Measurements from ENCODE around the gene SRSF7. TPM values are rescaled to one million over a fixed set of nuclear protein-coding genes. Genes with fewer than 3 reads are reported as not detected.
"Not testable (repeated sequence)": the region's sequence is repeated elsewhere in the genome, so short reads cannot be mapped to it uniquely, and the experiment has no call there.

SRSF7 gene
- total RNA-seq: 100 to 1,000 TPM in 3 of 4 donors, 10 to 100 TPM in 1; 80.8 to 121 (median 117) TPM

DNA sequence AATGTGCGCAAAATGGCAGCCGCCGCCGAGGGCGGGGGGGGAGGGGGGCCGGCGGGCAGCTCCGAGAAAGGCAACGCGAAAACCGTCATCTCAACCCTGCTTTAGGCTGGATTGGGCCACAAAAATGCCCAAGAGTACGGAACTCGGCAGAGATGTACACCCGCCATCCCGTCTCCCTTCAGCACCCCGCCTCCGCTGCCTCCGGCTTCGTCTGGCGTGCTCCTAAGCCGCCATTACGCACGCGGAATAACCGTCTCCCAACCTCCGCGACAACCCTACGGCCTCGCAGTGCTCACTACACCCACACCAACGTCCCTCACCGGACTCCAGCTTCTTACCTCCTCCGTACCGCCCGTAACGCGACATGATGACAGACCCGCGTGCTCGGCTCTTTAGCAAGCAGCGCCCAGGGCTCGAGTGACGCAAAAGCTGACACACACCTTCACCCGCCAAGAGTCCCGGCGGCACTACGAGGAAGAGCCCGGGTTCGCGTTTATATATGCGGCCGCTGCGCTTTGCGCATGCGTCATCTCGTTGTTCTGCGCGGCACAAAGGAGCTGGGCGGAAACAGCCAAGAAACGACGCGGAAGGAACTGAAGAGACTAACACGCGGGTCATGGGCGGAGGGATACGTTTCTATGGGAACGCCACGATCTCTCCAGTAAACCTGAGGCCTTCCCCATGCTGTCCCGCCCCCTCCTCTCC is at the start of gene SRSF7:
Gene SRSF7, minus strand, starts transcription at position 471 of the 705 bp plus-strand sequence. Its CDS starts 105 bp downstream, at position 366.
- peak within 1 kb of the TSS; percentile 98 to 100 (median 99) for H3K27ac ChIP-seq
- peaks cover 30 to 34% of the 10 kb centered on the region in 2 donors for H3K36me3 ChIP-seq
- peak within 1 kb of the TSS; percentile 60 to 93 (median 92) for H3K4me3 ChIP-seq (replicated peaks in 1 of 3)
- DNase-seq: peak; percentile 98
- TF ChIP-seq, protein P1, sequence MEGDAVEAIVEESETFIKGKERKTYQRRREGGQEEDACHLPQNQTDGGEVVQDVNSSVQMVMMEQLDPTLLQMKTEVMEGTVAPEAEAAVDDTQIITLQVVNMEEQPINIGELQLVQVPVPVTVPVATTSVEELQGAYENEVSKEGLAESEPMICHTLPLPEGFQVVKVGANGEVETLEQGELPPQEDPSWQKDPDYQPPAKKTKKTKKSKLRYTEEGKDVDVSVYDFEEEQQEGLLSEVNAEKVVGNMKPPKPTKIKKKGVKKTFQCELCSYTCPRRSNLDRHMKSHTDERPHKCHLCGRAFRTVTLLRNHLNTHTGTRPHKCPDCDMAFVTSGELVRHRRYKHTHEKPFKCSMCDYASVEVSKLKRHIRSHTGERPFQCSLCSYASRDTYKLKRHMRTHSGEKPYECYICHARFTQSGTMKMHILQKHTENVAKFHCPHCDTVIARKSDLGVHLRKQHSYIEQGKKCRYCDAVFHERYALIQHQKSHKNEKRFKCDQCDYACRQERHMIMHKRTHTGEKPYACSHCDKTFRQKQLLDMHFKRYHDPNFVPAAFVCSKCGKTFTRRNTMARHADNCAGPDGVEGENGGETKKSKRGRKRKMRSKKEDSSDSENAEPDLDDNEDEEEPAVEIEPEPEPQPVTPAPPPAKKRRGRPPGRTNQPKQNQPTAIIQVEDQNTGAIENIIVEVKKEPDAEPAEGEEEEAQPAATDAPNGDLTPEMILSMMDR (IDR thresholded peaks at IDR 0.05): no peak
- TF ChIP-seq POLR2A (IDR thresholded peaks at IDR 0.05): peak; percentile 100
- 1% methylated on average over 43 to 66 of the region's 68 CpGs for WGBS, 2 donors
- H3K4me1 ChIP-seq: peaks cover 9 to 20% of the 10 kb centered on the region in 2 donors
- H3K27me3 ChIP-seq: no peaks in the 10 kb centered on the region
- no peaks in the 10 kb centered on the region for H3K9me3 ChIP-seq
- intact Hi-C loops (cut with DNase I): no loop called here

DNA sequence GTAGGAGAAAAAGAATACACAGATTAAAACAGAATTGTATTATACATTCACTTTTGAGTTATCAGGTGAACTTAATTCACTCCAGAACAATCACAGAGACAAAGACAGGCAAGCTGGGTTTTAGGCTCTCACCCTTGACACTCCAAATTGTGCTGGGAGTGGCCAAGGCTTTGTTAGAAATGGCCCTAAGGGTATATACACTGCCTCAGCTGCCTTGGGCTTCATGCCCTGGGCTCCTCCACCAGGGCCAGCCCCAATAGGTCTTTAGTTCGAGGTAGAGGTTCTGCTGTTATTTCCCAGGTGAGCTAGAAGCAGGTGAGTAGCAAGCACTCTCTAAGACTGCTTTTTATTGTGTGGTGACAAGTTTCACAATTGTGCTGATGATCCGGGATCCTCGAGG is 46.8 kb upstream of the SRSF7 start:
- Histone ChIP-seq H3K4me3 (replicated peaks in 1 of 3) (no peak overlapping the region), H3K9me3 (no peaks in the 10 kb centered on the region), H3K36me3 (peaks cover 0 to 5% of the 10 kb centered on the region in 2 donors), H3K27me3 (no peaks in the 10 kb centered on the region), H3K27ac (no peak overlapping the region), H3K4me1 (no peaks in the 10 kb centered on the region)
- whole genome bisulfite sequencing, 2 donors: 83 to 100% methylated on average over 3 of the region's 3 CpGs
- DNase-seq: no peak
- TF ChIP-seq, protein P1 (IDR thresholded peaks at IDR 0.05): no peak
- no peak for TF ChIP-seq POLR2A (IDR thresholded peaks at IDR 0.05)
- intact Hi-C loops (cut with DNase I): no loop called here

DNA sequence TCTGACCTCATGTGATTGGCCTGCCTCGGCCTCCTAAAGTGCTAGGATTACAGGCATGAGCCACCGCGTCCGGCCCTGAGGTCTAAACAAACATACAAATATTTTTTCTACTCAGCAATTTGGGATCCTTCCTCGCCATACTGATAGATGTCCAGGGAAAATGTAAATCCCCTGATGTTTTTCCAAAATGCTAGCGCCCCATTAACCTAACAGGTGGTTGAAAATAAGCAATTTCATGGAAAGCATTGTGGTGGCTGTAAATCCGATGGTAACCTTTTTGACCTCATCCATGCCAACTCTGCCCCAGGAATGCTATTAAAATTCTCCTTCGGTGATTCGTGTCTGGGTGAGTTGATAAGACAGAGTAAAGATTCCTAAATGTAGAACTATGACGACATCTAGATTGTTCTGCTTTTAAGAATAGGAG is 46.1 kb upstream of the SRSF7 start:
- no peaks in the 10 kb centered on the region for H3K27me3 ChIP-seq
- H3K4me3 ChIP-seq (replicated peaks in 1 of 3): no peak overlapping the region
- DNase-seq: no peak
- H3K27ac ChIP-seq: no peak overlapping the region
- no peaks in the 10 kb centered on the region for H3K4me1 ChIP-seq
- H3K9me3 ChIP-seq: no peaks in the 10 kb centered on the region
- H3K36me3 ChIP-seq: peaks cover 0 to under 1% of the 10 kb centered on the region in 2 donors
- no peak for TF ChIP-seq POLR2A (IDR thresholded peaks at IDR 0.05)
- TF ChIP-seq, protein P1 (IDR thresholded peaks at IDR 0.05): no peak
- 85 to 88% methylated on average over 10 of the region's 10 CpGs for WGBS, 2 donors
- intact Hi-C loops (cut with DNase I): no loop called here

DNA sequence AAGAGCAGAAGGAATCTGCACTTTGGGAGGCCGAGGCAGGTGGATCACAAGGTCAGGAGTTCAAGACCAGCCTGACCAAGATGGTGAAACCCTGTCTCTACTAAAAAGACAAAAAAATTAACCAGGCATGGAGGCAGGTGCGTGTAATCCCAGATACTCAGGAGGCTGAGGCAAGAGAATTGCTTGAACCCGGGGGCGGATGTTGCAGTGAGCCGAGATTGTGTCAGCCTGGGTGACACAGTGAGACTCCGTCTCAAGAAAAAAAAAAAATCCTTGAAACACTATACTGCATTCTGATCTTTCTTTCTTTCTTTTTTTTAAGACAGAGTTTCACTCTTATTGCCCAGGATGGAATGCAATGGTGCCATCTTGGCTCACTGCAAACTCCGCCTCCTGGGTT is 43.9 kb upstream of the SRSF7 start:
- 94 to 98% methylated on average over 7 of the region's 7 CpGs for WGBS, 2 donors
- intact Hi-C loops (cut with DNase I); H3K27ac ChIP-seq; DNase-seq; H3K4me3 ChIP-seq (replicated peaks in 1 of 3); H3K36me3 ChIP-seq; H3K9me3 ChIP-seq; H3K27me3 ChIP-seq; H3K4me1 ChIP-seq: not testable (repeated sequence)

DNA sequence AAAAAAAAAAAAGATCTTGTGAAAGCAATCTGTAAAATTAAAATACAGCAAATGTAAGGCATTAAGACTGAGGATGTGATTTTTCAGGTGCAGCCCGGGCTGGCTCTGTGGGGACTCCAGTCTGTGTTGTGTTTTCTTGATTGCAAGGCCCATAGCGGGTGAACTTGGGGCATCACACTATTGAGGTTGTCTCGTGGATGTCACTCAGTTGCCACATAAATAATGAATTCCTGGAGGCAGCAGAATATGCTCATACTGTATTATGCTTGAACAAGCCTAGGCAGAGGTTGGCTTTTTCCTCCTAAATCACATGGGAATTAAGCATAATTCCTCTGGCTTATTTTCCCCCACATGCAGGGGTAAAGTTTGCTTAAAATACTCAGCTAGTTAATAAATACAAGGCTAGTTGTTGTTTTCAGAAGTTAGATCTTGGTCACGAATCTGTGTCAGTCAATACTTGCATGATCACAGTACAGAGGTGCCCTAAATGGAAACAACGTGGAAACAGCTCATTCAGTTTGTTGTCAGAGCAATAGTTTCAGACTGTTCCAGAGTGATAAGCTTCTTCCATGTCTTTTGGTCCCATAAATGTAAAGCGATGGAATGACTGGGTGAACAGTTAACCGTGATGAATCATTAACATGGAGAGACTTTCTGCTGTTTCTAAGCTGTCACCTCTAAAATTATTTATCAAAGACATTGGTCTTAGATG is 43.2 kb upstream of the SRSF7 start:
- Histone ChIP-seq H3K27me3 (no peaks in the 10 kb centered on the region), H3K4me1 (no peaks in the 10 kb centered on the region), H3K4me3 (replicated peaks in 1 of 3) (no peak overlapping the region), H3K36me3 (no peaks in the 10 kb centered on the region), H3K27ac (no peak overlapping the region), H3K9me3 (no peaks in the 10 kb centered on the region)
- TF ChIP-seq, protein P1 (IDR thresholded peaks at IDR 0.05): no peak
- TF ChIP-seq POLR2A (IDR thresholded peaks at IDR 0.05): no peak
- 84 to 89% methylated on average over 7 of the region's 7 CpGs for WGBS, 2 donors
- DNase-seq: no peak
- intact Hi-C loops (cut with DNase I): no loop called here
